HG03432 (cell line): ENCODE measurements around the gene GNAI2.
"Not testable (repeated sequence)": the region's sequence is repeated elsewhere in the genome, so short reads cannot be mapped to it uniquely, and the experiment has no call there.

Source experiments
- ATAC-seq: cut with Tn5 transposase; IDR thresholded peaks from one replicate; pipeline ENCODE4 v1.9.1; 2021; ENCODE audit warnings: mild to moderate bottlenecking, moderate library complexity; ENCODE audit not compliant: unreplicated experiment

GNAI2 gene

GRCh38 chr3:50224639-50225038, 11.4 kb upstream of the GNAI2 start:
- no peak for ATAC-seq

GRCh38 chr3:50226888-50227389, 9.1 kb upstream of the GNAI2 start:
- ATAC-seq, result peak; percentile 17

GRCh38 chr3:50227390-50228183, 8.4 kb upstream of the GNAI2 start:
- peak; percentile 83 for ATAC-seq

GRCh38 chr3:50228184-50228763, 7.7 kb upstream of the GNAI2 start:
- ATAC-seq, result not testable (repeated sequence)

- no peak for ATAC-seq
These were observed 6.5 kb upstream of the GNAI2 start for GRCh38 chr3:50229490-50229889.

- ATAC-seq, result no peak
These were observed 5.8 kb upstream of the GNAI2 start for GRCh38 chr3:50230104-50230793.

GRCh38 chr3:50230794-50231125, 5.2 kb upstream of the GNAI2 start:
- no peak for ATAC-seq

GRCh38 chr3:50231581-50231980, 4.4 kb upstream of the GNAI2 start:
- ATAC-seq, result no peak

GRCh38 chr3:50232303-50232702, 3.7 kb upstream of the GNAI2 start:
- no peak for ATAC-seq

GRCh38 chr3:50233176-50233575, 2.8 kb upstream of the GNAI2 start:
- no peak for ATAC-seq

- no peak for ATAC-seq
These were observed 604 bp downstream of the GNAI2 start for GRCh38 chr3:50236484-50237132.

GRCh38 chr3:50237133-50237651, 1.2 kb downstream of the GNAI2 start:
- no peak for ATAC-seq

- peak; percentile 35 for ATAC-seq
These were observed 1.9 kb downstream of the GNAI2 start for GRCh38 chr3:50237754-50238548.

- no peak for ATAC-seq
These were observed 2.6 kb downstream of the GNAI2 start for GRCh38 chr3:50238549-50239026.

- no peak for ATAC-seq
These were observed 3.6 kb downstream of the GNAI2 start for GRCh38 chr3:50239649-50240048.

GRCh38 chr3:50241163-50241562, 5.2 kb downstream of the GNAI2 start:
- ATAC-seq, result no peak

- ATAC-seq, result no peak
These were observed 5.8 kb downstream of the GNAI2 start for GRCh38 chr3:50241713-50242380.

- ATAC-seq, result no peak
These were observed 6.4 kb downstream of the GNAI2 start for GRCh38 chr3:50242381-50242770.

- no peak for ATAC-seq
These were observed 7.0 kb downstream of the GNAI2 start for GRCh38 chr3:50242851-50243542.
